Thyroid gland (tissue), 4 donors: ENCODE data around the gene MKRN3.

ENCODE experiments used
- POLR2A ChIP-seq, 2 donors: fragments of 450-650 bp; IDR thresholded peaks; one replicate each; pipeline ENCODE4 v1.6.1; 2017; ENCODE audit warnings: antibody characterized with exemption in 2 of 2, mild to moderate bottlenecking in 2 of 2, moderate library complexity in 1 of 2
- TF ChIP-seq, protein P1 (sequence below), 6 experiments: fragments of 200-600 bp in 3 of 6; fragments of 450-650 bp in 3 of 6; sonication (generic) in 3 of 6; IDR thresholded peaks; one replicate each; pipeline ENCODE4 v1.5.1; 2016 to 2019; ENCODE audit warnings: antibody characterized with exemption in 6 of 6, mild to moderate bottlenecking in 2 of 6, inconsistent platforms in 1 of 6, moderate library complexity in 1 of 6

DNA sequence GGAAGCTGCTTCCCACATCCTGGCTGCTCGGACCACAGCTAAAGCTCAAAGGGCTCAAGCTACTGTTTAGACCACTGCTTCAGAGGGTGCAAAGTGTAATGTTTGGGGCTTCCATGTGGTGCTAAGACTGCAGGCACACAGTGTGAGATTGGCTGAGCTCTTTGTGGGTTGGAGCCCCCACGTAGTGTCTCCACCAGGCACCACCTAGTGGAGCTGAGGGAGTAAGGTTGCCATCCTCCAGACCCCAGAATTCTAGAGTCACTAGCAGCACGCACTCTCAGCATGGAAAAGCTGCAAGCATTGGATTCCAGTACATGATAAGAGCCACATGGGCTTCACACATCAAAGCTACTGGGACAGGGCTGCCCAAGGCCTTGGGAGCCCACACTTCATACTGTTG lies 9.3 kb downstream of the MKRN3 start:
- TF ChIP-seq, protein P1, sequence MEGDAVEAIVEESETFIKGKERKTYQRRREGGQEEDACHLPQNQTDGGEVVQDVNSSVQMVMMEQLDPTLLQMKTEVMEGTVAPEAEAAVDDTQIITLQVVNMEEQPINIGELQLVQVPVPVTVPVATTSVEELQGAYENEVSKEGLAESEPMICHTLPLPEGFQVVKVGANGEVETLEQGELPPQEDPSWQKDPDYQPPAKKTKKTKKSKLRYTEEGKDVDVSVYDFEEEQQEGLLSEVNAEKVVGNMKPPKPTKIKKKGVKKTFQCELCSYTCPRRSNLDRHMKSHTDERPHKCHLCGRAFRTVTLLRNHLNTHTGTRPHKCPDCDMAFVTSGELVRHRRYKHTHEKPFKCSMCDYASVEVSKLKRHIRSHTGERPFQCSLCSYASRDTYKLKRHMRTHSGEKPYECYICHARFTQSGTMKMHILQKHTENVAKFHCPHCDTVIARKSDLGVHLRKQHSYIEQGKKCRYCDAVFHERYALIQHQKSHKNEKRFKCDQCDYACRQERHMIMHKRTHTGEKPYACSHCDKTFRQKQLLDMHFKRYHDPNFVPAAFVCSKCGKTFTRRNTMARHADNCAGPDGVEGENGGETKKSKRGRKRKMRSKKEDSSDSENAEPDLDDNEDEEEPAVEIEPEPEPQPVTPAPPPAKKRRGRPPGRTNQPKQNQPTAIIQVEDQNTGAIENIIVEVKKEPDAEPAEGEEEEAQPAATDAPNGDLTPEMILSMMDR (IDR thresholded peaks at IDR 0.05) = no peak
- TF ChIP-seq POLR2A (IDR thresholded peaks at IDR 0.05) = no peak
